WTC11 (cell line): ENCODE measurements around the gene KNSTRN. TPM values are rescaled to one million over a fixed set of nuclear protein-coding genes. Genes with fewer than 3 reads are reported as not detected.

Experiments
- ATAC-seq: fragments of 200-7000 bp; cut with Tn5 transposase; 2 replicates; pipeline ENCODE4 v1.10.0; 2021; ENCODE audit warnings: mild to moderate bottlenecking, moderate library complexity
- CTCF ChIA-PET: fragments of 300-600 bp; sonication (Branson Sonifier 250); formaldehyde crosslinking; loops from one replicate; lab custom pipeline; 2021; ENCODE audit warnings: antibody characterized with exemption; lab: Charles Lee
- POLR2A ChIA-PET: fragments of 350-600 bp; sonication (Branson Sonifier 250); formaldehyde crosslinking; loops from one replicate; lab custom pipeline; 2021; ENCODE audit warnings: antibody characterized with exemption; lab: Charles Lee
- DNase-seq: peaks from one replicate; pipeline ENCODE4 v3.0.0; 2021; ENCODE audit warnings: low spot score
- H3K27ac Mint-ChIP-seq: 2 replicates; pipeline ENCODE4 v1.8.0; 2021; ENCODE audit warnings: mixed read lengths
- H3K27me3 Mint-ChIP-seq: 2 replicates; pipeline ENCODE4 v1.8.0; 2021; ENCODE audit warnings: low read depth, mild to moderate bottlenecking, moderate library complexity, mixed read lengths
- H3K36me3 Mint-ChIP-seq: 2 replicates; pipeline ENCODE4 v1.8.0; 2021; ENCODE audit warnings: mixed read lengths
- H3K4me1 Mint-ChIP-seq: 2 replicates; pipeline ENCODE4 v1.8.0; 2022; ENCODE audit warnings: mixed read lengths
- H3K4me3 Mint-ChIP-seq: 2 replicates; pipeline ENCODE4 v1.8.0; 2021; ENCODE audit warnings: mild to moderate bottlenecking, moderate library complexity, mixed read lengths
- H3K9me3 Mint-ChIP-seq: 2 replicates; pipeline ENCODE4 v1.8.0; 2021; ENCODE audit warnings: mixed read lengths
- ATF1 ChIP-seq: sonication (generic); formaldehyde crosslinking; IDR thresholded peaks from 2 replicates; pipeline ENCODE4 v1.8.1; 2023; ENCODE audit warnings: mild to moderate bottlenecking, moderate library complexity, missing genetic modification reagents
- GABPB1 ChIP-seq: sonication (generic); formaldehyde crosslinking; IDR thresholded peaks from 2 replicates; pipeline ENCODE4 v1.8.1; 2023; ENCODE audit warnings: mild to moderate bottlenecking, missing genetic modification reagents
- NFYB ChIP-seq: sonication (generic); formaldehyde crosslinking; conservative IDR thresholded peaks from 2 replicates; pipeline ENCODE4 v1.8.0; 2022; ENCODE audit warnings: low read depth, missing genetic modification reagents
- NR1H2 ChIP-seq: sonication (generic); formaldehyde crosslinking; IDR thresholded peaks from 2 replicates; pipeline ENCODE4 v1.9.0; 2021; ENCODE audit warnings: mild to moderate bottlenecking, moderate library complexity, missing genetic modification reagents
- PRDM15 ChIP-seq: sonication (generic); formaldehyde crosslinking; IDR thresholded peaks from 2 replicates; pipeline ENCODE4 v1.8.0; 2022; ENCODE audit warnings: missing genetic modification reagents
- ZBTB43 ChIP-seq: sonication (generic); formaldehyde crosslinking; IDR thresholded peaks from 2 replicates; pipeline ENCODE4 v1.8.1; 2023; ENCODE audit warnings: mild to moderate bottlenecking, missing genetic modification reagents
- ZNF396 ChIP-seq: fragments of 250-450 bp; sonication (Bioruptor Pico); IDR thresholded peaks from 2 replicates; pipeline ENCODE4 v1.8.0; 2021; ENCODE audit warnings: mild to moderate bottlenecking, moderate library complexity, borderline replicate concordance
- ZNF532 ChIP-seq: fragments of 250-450 bp; sonication (Bioruptor Pico); IDR thresholded peaks from 2 replicates; pipeline ENCODE4 v1.9.0; 2021; ENCODE audit warnings: mild to moderate bottlenecking, borderline replicate concordance
- ZNF671 ChIP-seq: fragments of 250-450 bp; sonication (Bioruptor Pico); IDR thresholded peaks from 2 replicates; pipeline ENCODE4 v1.8.0; 2021; ENCODE audit warnings: mild to moderate bottlenecking
- total RNA-seq: library from RNA; stranded (reverse); gene quantifications from 3 replicates; pipeline ENCODE4 v1.2.3, GENCODE V29; 2021
- TF ChIP-seq, protein P1 (sequence below): sonication (generic); formaldehyde crosslinking; IDR thresholded peaks from 2 replicates; pipeline ENCODE4 v1.8.1; 2022; ENCODE audit warnings: low read depth, missing genetic modification reagents, borderline replicate concordance
- TF ChIP-seq, protein P2 (sequence below): sonication (generic); formaldehyde crosslinking; IDR thresholded peaks from 2 replicates; pipeline ENCODE4 v1.8.0; 2023; ENCODE audit warnings: mild to moderate bottlenecking, missing genetic modification reagents
- TF ChIP-seq, protein P3 (sequence below): sonication (generic); formaldehyde crosslinking; IDR thresholded peaks from 2 replicates; pipeline ENCODE4 v1.8.1; 2023; ENCODE audit warnings: mild to moderate bottlenecking, missing genetic modification reagents
- TF ChIP-seq, protein P4 (sequence below): fragments of 250-450 bp; sonication (Bioruptor Pico); conservative IDR thresholded peaks from 2 replicates; pipeline ENCODE4 v1.9.0; 2021; ENCODE audit warnings: mild to moderate bottlenecking

Gene KNSTRN
- total RNA-seq, 1 experiment from 2014 or later = 73.4 TPM

GRCh38 chr15:40399370-40399769, 16.8 kb downstream of the KNSTRN start:
- no peaks in the 10 kb centered on the region for H3K27me3 Mint-ChIP-seq
- DNase-seq (no peak), ATAC-seq (no peak)
- no peak overlapping the region for H3K4me3 Mint-ChIP-seq
- POLR2A ChIA-PET = no interaction called here
- H3K4me1 Mint-ChIP-seq = no peaks in the 10 kb centered on the region
- CTCF ChIA-PET = interaction anchor here (1.0 to 1.4 kb wide), 3 partner anchors 23 to 124 kb away, joined by 3 to 10 read pairs (median 4); no protein-coding TSS in a partner anchor
- TF ChIP-seq PRDM15 = no peak
- no peak for TF ChIP-seq NFYB
- TF ChIP-seq ATF1 (CRISPR knock-in tag) = no peak
- no peak for TF ChIP-seq GABPB1
- no peak for TF ChIP-seq ZNF396 (CRISPR knock-in tag)
- TF ChIP-seq ZNF671 (CRISPR knock-in tag) = no peak
- TF ChIP-seq, protein P1, sequence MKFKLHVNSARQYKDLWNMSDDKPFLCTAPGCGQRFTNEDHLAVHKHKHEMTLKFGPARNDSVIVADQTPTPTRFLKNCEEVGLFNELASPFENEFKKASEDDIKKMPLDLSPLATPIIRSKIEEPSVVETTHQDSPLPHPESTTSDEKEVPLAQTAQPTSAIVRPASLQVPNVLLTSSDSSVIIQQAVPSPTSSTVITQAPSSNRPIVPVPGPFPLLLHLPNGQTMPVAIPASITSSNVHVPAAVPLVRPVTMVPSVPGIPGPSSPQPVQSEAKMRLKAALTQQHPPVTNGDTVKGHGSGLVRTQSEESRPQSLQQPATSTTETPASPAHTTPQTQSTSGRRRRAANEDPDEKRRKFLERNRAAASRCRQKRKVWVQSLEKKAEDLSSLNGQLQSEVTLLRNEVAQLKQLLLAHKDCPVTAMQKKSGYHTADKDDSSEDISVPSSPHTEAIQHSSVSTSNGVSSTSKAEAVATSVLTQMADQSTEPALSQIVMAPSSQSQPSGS (CRISPR knock-in tag) = no peak
- H3K9me3 Mint-ChIP-seq = no peaks in the 10 kb centered on the region; the same call in 1 of the 2 replicates
- H3K36me3 Mint-ChIP-seq = no peaks in the 10 kb centered on the region
- no peak overlapping the region for H3K27ac Mint-ChIP-seq

DNA sequence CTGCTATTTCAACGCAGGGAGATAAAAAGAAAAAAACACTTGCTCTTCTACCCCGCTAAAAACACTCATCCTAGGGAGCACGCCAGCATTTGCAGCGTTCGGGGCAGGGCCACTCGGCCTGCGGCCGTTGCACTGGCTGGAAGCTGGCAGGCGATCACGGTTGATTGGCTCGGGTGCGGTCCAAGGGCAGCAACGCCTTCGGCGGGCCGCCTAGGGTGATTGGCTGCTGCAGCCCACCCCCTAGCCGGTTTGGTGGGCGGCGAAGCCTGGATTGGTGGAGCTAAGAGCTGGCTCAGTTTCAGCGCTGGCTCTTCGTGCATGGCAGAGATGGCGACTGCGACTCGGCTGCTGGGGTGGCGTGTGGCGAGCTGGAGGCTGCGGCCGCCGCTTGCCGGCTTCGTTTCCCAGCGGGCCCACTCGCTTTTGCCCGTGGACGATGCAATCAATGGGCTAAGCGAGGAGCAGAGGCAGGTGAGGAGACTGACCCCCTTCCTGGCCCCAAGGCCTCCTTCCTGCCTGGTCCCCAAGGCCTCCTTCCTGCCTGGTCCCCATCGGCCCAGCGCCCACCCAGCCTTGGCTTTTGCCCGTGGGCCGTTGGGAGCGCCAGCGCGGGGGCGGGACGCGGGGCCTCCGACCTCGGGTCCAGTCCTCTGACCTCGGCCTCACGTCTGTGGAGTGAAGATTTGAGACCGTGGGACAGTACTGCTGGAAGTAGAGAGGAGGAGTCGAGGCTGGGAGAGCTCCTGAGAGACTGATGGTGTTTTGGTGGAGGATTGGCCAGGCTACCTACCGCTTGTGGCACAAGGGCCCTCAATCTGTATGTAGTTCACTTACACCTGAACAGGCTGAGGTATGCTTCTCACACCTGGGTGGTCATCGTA, 23.2 kb downstream of the KNSTRN start, which contains the start of gene IVD:
Gene IVD (plus strand): TSS at position 295 of the 881 bp plus-strand sequence. CDS start 33 bp downstream, at position 328.
- H3K4me1 Mint-ChIP-seq = peaks cover 17% of the 10 kb centered on the region
- peak; percentile 95 for DNase-seq
- no peaks in the 10 kb centered on the region for H3K27me3 Mint-ChIP-seq
- peak within 1 kb of the TSS; percentile 96 for H3K27ac Mint-ChIP-seq
- H3K9me3 Mint-ChIP-seq = no peaks in the 10 kb centered on the region
- CTCF ChIA-PET = interaction anchor here (0.5 to 2.8 kb wide), 19 partner anchors 8 to 274 kb away, joined by 3 to 24 read pairs (median 5); partner anchors contain the start of gene CHST14
- peak within 1 kb of the TSS; percentile 88 for H3K4me3 Mint-ChIP-seq
- ATAC-seq = peak; percentile 100
- peaks cover 23% of the 10 kb centered on the region for H3K36me3 Mint-ChIP-seq
- POLR2A ChIA-PET = interaction anchor here (0.7 to 2.8 kb wide), 12 partner anchors 8 to 825 kb away, joined by 3 to 9 read pairs (median 4); partner anchors contain the start of genes BAHD1, KNSTRN and THBS1
- TF ChIP-seq, protein P2, sequence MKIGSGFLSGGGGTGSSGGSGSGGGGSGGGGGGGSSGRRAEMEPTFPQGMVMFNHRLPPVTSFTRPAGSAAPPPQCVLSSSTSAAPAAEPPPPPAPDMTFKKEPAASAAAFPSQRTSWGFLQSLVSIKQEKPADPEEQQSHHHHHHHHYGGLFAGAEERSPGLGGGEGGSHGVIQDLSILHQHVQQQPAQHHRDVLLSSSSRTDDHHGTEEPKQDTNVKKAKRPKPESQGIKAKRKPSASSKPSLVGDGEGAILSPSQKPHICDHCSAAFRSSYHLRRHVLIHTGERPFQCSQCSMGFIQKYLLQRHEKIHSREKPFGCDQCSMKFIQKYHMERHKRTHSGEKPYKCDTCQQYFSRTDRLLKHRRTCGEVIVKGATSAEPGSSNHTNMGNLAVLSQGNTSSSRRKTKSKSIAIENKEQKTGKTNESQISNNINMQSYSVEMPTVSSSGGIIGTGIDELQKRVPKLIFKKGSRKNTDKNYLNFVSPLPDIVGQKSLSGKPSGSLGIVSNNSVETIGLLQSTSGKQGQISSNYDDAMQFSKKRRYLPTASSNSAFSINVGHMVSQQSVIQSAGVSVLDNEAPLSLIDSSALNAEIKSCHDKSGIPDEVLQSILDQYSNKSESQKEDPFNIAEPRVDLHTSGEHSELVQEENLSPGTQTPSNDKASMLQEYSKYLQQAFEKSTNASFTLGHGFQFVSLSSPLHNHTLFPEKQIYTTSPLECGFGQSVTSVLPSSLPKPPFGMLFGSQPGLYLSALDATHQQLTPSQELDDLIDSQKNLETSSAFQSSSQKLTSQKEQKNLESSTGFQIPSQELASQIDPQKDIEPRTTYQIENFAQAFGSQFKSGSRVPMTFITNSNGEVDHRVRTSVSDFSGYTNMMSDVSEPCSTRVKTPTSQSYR (CRISPR knock-in tag) = no peak
- TF ChIP-seq, protein P3, sequence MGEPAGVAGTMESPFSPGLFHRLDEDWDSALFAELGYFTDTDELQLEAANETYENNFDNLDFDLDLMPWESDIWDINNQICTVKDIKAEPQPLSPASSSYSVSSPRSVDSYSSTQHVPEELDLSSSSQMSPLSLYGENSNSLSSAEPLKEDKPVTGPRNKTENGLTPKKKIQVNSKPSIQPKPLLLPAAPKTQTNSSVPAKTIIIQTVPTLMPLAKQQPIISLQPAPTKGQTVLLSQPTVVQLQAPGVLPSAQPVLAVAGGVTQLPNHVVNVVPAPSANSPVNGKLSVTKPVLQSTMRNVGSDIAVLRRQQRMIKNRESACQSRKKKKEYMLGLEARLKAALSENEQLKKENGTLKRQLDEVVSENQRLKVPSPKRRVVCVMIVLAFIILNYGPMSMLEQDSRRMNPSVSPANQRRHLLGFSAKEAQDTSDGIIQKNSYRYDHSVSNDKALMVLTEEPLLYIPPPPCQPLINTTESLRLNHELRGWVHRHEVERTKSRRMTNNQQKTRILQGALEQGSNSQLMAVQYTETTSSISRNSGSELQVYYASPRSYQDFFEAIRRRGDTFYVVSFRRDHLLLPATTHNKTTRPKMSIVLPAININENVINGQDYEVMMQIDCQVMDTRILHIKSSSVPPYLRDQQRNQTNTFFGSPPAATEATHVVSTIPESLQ (CRISPR knock-in tag) = no peak
- TF ChIP-seq, protein P4, sequence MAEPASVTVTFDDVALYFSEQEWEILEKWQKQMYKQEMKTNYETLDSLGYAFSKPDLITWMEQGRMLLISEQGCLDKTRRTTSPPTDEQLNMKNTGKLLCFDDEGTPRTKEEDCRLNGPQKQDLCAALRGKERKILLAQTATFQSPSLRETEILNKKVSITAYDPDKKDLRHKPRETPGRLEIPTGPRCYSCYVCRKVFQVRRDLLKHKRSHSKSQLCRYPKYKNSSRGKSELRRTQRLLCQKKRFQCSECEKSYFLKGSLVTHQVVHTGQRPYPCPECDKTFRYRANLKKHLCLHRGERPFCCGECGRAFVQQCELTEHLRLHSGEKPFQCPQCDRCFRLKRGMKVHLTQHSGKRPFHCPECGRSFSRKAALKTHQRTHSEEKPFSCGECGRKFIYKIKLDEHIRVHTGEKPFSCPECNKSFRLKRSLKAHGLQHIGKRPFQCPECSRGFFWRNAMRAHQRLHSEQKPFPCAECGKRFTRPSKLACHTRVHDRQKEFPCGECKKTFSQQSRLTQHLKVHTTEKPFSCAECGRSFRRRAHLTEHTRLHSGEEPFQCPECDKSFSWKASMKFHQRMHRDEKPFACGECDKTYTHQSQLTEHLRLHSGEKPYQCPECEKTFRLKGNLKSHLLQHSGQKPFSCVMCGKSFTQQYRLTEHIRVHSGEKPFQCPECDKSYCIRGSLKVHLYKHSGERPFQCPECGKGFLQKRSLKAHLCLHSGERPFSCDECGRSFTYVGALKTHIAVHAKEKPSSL (CRISPR knock-in tag) = no peak
- TF ChIP-seq ZBTB43 (CRISPR knock-in tag) (peak; percentile 93; the same call in 1 of the 2 replicates), ZNF532 (CRISPR knock-in tag) (no peak), NR1H2 (CRISPR knock-in tag) (no peak)
